ENCODE results near the gene CYP2A6.
"Not testable (repeated sequence)": the region's sequence is repeated elsewhere in the genome, so short reads cannot be mapped to it uniquely, and the experiment has no call there.

The CYP2A6 gene

GRCh38 chr19:40850277-40850676 is at the start of gene CYP2A6:
Gene CYP2A6, minus strand, starts transcription at chr19:40850447. Its CDS starts 21 bp downstream, at chr19:40850426.
- not testable (repeated sequence) for DNase-seq (ENCODE audit: low read depth in 2 of 2)

GRCh38 chr19:40899964-40900363 is 49.7 kb upstream of the CYP2A6 start:
- DNase-seq (ENCODE audit: low read depth in 2 of 2): not testable (repeated sequence)

GRCh38 chr19:40896843-40897789 is 46.9 kb upstream of the CYP2A6 start:
- DNase-seq (ENCODE audit: low read depth in 2 of 2): not testable (repeated sequence)

- DNase-seq (ENCODE audit: low read depth in 2 of 2): no peak
These were observed 46.2 kb upstream of the CYP2A6 start for GRCh38 chr19:40896418-40896796.

GRCh38 chr19:40893112-40893511 is 42.9 kb upstream of the CYP2A6 start:
- no peak for DNase-seq (ENCODE audit: low read depth in 2 of 2)

GRCh38 chr19:40889366-40889765 is 39.1 kb upstream of the CYP2A6 start:
- DNase-seq (ENCODE audit: low read depth in 2 of 2): no peak

GRCh38 chr19:40888191-40888590 is 37.9 kb upstream of the CYP2A6 start:
- DNase-seq (ENCODE audit: low read depth in 2 of 2): no peak

- not testable (repeated sequence) for DNase-seq (ENCODE audit: low read depth in 2 of 2)
These were observed 34.1 kb upstream of the CYP2A6 start for GRCh38 chr19:40884187-40884931.

GRCh38 chr19:40882062-40882461 is 31.8 kb upstream of the CYP2A6 start, which contains the start of gene CYP2A7:
Gene CYP2A7, minus strand, starts transcription at chr19:40882231. Its CDS starts 21 bp downstream, at chr19:40882210.
- DNase-seq (ENCODE audit: low read depth in 2 of 2): not testable (repeated sequence)

GRCh38 chr19:40879349-40879748 is 29.1 kb upstream of the CYP2A6 start:
- DNase-seq (ENCODE audit: low read depth in 2 of 2): not testable (repeated sequence)

- not testable (repeated sequence) for DNase-seq (ENCODE audit: low read depth in 2 of 2)
These were observed 25.3 kb upstream of the CYP2A6 start for GRCh38 chr19:40875526-40875951.

- DNase-seq (ENCODE audit: low read depth in 2 of 2): not testable (repeated sequence)
These were observed 24.6 kb upstream of the CYP2A6 start for GRCh38 chr19:40874874-40875273.

GRCh38 chr19:40873873-40874272 is 23.6 kb upstream of the CYP2A6 start:
- not testable (repeated sequence) for DNase-seq (ENCODE audit: low read depth in 2 of 2)

GRCh38 chr19:40872209-40872608 is 22.0 kb upstream of the CYP2A6 start:
- no peak for DNase-seq (ENCODE audit: low read depth in 2 of 2)

- no peak for DNase-seq (ENCODE audit: low read depth in 2 of 2)
These were observed 17.5 kb upstream of the CYP2A6 start for GRCh38 chr19:40867701-40868100.

GRCh38 chr19:40864739-40865496 is 14.7 kb upstream of the CYP2A6 start:
- DNase-seq (ENCODE audit: low read depth in 2 of 2): not testable (repeated sequence)

GRCh38 chr19:40862785-40863184 is 12.5 kb upstream of the CYP2A6 start:
- DNase-seq (ENCODE audit: low read depth in 2 of 2): no peak

GRCh38 chr19:40862333-40862732 is 12.1 kb upstream of the CYP2A6 start:
- no peak for DNase-seq (ENCODE audit: low read depth in 2 of 2)

GRCh38 chr19:40858109-40858508 is 7.9 kb upstream of the CYP2A6 start:
- no peak for DNase-seq (ENCODE audit: low read depth in 2 of 2)

GRCh38 chr19:40852467-40853152 is 2.4 kb upstream of the CYP2A6 start:
- not testable (repeated sequence) for DNase-seq (ENCODE audit: low read depth in 2 of 2)

- DNase-seq (ENCODE audit: low read depth in 2 of 2): not testable (repeated sequence)
These were observed 3.5 kb downstream of the CYP2A6 start for GRCh38 chr19:40846722-40847121.
